MCF 10A (cell line): ENCODE data around the gene TIMMDC1. TPM values are rescaled to one million over a fixed set of nuclear protein-coding genes. Genes with fewer than 3 reads are reported as not detected.

Experiments
- BruUV-seq: library from RNA; stranded (reverse); fragments of 400-500 nt; replicated peaks from 2 replicates; lab custom pipeline; 2021; lab: Mats Ljungman, UMichigan
- CTCF ChIA-PET: fragments of 300-600 bp; sonication (Branson Sonifier 250); formaldehyde crosslinking; extraction: SDS; loops from one replicate; lab custom pipeline; 2021; ENCODE audit warnings: antibody characterized with exemption, inconsistent platforms; lab: Yijun Ruan, JAX
- POLR2A ChIA-PET: fragments of 300-600, 350-650 bp; sonication (Branson Sonifier 250); formaldehyde crosslinking; extraction: SDS; loops from one replicate; lab custom pipeline; 2020; ENCODE audit warnings: antibody characterized with exemption, inconsistent platforms; lab: Yijun Ruan, JAX
- DNase-seq: peaks from one replicate; pipeline ENCODE4 v3.0.0-alpha.2; 2018; ENCODE audit not compliant: unreplicated experiment
- H3K27ac Mint-ChIP-seq: one replicate; pipeline ENCODE4 v1.8.0; 2022; ENCODE audit warnings: mild to moderate bottlenecking, low read depth, mixed read lengths; ENCODE audit not compliant: unreplicated experiment
- H3K27me3 Mint-ChIP-seq: one replicate; pipeline ENCODE4 v1.8.0; 2022; ENCODE audit warnings: mixed read lengths; ENCODE audit not compliant: insufficient read depth, unreplicated experiment
- H3K36me3 Mint-ChIP-seq: one replicate; pipeline ENCODE4 v1.8.0; 2022; ENCODE audit warnings: mild to moderate bottlenecking, moderate library complexity, mixed read lengths; ENCODE audit not compliant: insufficient read depth, unreplicated experiment
- H3K4me1 Mint-ChIP-seq: one replicate; pipeline ENCODE4 v1.8.0; 2022; ENCODE audit warnings: mixed read lengths; ENCODE audit not compliant: insufficient read depth, unreplicated experiment
- H3K4me3 Mint-ChIP-seq: one replicate; pipeline ENCODE4 v1.8.0; 2022; ENCODE audit warnings: mild to moderate bottlenecking, moderate library complexity, mixed read lengths; ENCODE audit not compliant: unreplicated experiment
- H3K9me3 Mint-ChIP-seq: one replicate; pipeline ENCODE4 v1.8.0; 2022; ENCODE audit warnings: mixed read lengths; ENCODE audit not compliant: unreplicated experiment
- intact Hi-C: fragments of 100-400 bp; cut with micrococcal nuclease; formaldehyde crosslinking; loops from 2 replicates; pipeline ENCODE4 v1.14.1; 2022
- total RNA-seq: library from RNA; stranded (reverse); gene quantifications from 2 replicates; pipeline ENCODE4 v1.2.3, GENCODE V29; 2022
- TF ChIP-seq, protein P1 (sequence below): fragments of 200-600 bp; IDR thresholded peaks from one replicate; pipeline ENCODE4 v1.8.0; 2022; ENCODE audit warnings: antibody characterized with exemption, mild to moderate bottlenecking; ENCODE audit not compliant: unreplicated experiment

The TIMMDC1 gene
- total RNA-seq, 1 experiment from 2014 or later: 113 TPM

DNA sequence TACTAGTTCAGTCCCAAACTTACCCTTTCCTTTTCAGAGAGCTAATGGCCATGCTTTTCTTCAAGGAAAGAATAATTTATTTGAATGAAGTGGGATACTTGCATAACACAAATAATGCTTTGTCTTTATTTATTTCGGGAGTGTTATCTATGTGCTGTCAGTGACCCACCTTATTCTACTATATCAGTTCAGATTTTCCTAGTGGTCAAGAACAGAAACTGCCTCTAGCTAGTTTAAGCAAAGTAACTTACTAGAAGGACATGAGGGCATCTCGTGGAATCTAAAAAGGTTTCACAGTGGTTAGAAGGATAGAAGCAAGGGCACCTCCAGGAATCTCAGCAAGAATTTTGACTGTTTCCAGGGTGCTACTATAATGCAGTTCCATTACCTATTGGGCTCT lies 3.8 kb upstream of the TIMMDC1 start:
- POLR2A ChIA-PET: interaction anchor here (1.2 to 1.4 kb wide), 4 partner anchors 10 to 31 kb away, joined by 4 to 5 read pairs (median 4); partner anchors contain the start of genes POGLUT1 and TMEM39A
- no peak overlapping the region for H3K4me3 Mint-ChIP-seq
- TF ChIP-seq, protein P1, sequence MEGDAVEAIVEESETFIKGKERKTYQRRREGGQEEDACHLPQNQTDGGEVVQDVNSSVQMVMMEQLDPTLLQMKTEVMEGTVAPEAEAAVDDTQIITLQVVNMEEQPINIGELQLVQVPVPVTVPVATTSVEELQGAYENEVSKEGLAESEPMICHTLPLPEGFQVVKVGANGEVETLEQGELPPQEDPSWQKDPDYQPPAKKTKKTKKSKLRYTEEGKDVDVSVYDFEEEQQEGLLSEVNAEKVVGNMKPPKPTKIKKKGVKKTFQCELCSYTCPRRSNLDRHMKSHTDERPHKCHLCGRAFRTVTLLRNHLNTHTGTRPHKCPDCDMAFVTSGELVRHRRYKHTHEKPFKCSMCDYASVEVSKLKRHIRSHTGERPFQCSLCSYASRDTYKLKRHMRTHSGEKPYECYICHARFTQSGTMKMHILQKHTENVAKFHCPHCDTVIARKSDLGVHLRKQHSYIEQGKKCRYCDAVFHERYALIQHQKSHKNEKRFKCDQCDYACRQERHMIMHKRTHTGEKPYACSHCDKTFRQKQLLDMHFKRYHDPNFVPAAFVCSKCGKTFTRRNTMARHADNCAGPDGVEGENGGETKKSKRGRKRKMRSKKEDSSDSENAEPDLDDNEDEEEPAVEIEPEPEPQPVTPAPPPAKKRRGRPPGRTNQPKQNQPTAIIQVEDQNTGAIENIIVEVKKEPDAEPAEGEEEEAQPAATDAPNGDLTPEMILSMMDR: no peak
- DNase-seq: no peak
- peaks cover 5% of the 10 kb centered on the region for H3K4me1 Mint-ChIP-seq
- no TSS peak for BruUV-seq
- CTCF ChIA-PET: interaction anchor here (0.6 to 1.2 kb wide), 5 partner anchors 15 to 253 kb away, joined by 3 to 4 read pairs (median 3); no protein-coding TSS in a partner anchor
- H3K27ac Mint-ChIP-seq: no peak overlapping the region
- no peaks in the 10 kb centered on the region for H3K9me3 Mint-ChIP-seq
- H3K36me3 Mint-ChIP-seq: peaks cover 40% of the 10 kb centered on the region
- intact Hi-C loops: loop anchor here (10.0 kb wide), 1 partner anchor 180 kb away; the partner anchor contains the start of gene COX17
- H3K27me3 Mint-ChIP-seq: no peaks in the 10 kb centered on the region

DNA sequence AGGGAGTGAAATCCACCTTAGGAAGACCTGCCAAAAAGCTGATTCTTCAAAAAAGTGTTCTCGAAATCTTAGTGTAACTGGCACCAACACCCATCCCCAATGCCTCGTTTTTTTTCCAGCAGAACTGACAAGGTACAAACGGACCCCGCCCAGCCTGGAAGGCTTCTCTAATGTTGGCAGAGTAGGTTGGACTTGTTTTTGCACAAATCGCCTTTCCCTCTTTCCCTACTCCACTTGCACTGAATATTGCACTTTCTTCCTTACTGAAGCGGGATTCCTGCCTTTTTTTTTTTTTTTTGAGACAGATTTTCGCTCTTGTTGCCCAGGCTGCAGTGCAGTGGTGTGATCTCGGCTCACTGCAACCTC lies 544 bp upstream of the TIMMDC1 start:
- DNase-seq: peak; percentile 42
- ChIA-PET POLR2A (interaction anchor here (0.6 to 6.0 kb wide), 21 partner anchors 9 to 852 kb away, joined by 3 to 118 read pairs (median 9); partner anchors contain the start of genes COX17, GSK3B, LRRC58 and POGLUT1), CTCF (interaction anchor here (0.9 to 2.5 kb wide), 5 partner anchors 9 to 183 kb away, joined by 3 to 13 read pairs (median 4); partner anchors contain the start of gene POGLUT1)
- Mint-ChIP-seq H3K4me3 (peak overlapping the region; percentile 99), H3K4me1 (peaks cover 16% of the 10 kb centered on the region), H3K36me3 (peaks cover 15% of the 10 kb centered on the region), H3K27ac (peak overlapping the region; percentile 98), H3K9me3 (no peaks in the 10 kb centered on the region), H3K27me3 (no peaks in the 10 kb centered on the region)
- TSS peak; percentile 87 for BruUV-seq
- TF ChIP-seq, protein P1: no peak
- intact Hi-C loops: loop anchor here (2.0 to 10.0 kb wide), 2 partner anchors 35 to 177 kb away; partner anchors contain the start of genes COX17 and TMEM39A

DNA sequence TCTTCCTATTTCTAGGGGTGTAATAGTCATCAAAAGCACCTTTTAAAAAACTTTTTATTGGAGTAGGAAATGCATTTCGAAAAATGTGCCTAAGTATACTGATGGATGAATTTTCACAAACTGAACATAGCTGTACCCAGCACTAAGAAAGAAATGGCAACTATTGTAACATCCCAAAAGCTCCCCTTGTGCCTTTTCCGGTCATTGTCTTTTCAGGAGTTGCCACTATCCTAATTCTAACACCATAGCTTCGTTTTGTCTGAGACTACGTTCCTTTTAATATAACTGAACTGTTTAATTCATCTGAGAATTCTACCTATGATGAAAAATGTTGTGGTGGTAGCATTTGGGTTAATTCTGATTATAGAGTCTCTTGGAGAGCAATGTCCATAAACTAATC lies 1.9 kb downstream of the TIMMDC1 start:
- no peak for DNase-seq
- H3K9me3 Mint-ChIP-seq: no peaks in the 10 kb centered on the region
- CTCF ChIA-PET: interaction anchor here (0.7 kb wide), 2 partner anchors 181 to 190 kb away, joined by 3 read pairs; no protein-coding TSS in a partner anchor
- POLR2A ChIA-PET: interaction anchor here (1.3 to 6.0 kb wide), 6 partner anchors 14 to 849 kb away, joined by 4 to 118 read pairs (median 10); partner anchors contain the start of genes COX17, LRRC58, POGLUT1 and TMEM39A
- TF ChIP-seq, protein P1: no peak
- H3K27ac Mint-ChIP-seq: peak overlapping the region; percentile 28
- no TSS peak for BruUV-seq
- peaks cover 16% of the 10 kb centered on the region for H3K4me1 Mint-ChIP-seq
- peak overlapping the region; percentile 99 for H3K4me3 Mint-ChIP-seq
- H3K27me3 Mint-ChIP-seq: no peaks in the 10 kb centered on the region
- H3K36me3 Mint-ChIP-seq: peaks cover 30% of the 10 kb centered on the region
- intact Hi-C loops: no loop called here

DNA sequence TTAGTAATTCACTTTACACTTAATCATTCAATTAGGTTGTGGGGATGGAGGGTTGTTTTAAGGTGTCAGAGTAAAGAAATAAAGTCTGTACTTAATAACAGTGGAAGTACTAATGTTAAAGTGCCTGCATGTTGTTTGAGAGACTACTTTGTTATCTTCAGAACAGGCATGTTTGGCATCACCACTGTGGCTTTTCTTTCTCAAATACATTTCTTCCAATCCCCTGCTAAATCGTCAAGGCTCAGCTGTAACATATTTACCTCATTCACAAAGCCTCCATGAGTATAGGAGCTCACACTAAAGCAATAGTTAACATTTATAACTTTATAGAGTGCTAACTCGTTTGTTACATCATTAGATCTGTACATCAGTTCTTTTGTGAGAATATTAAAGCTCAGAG lies 2.6 kb downstream of the TIMMDC1 start:
- intact Hi-C loops: no loop called here
- Mint-ChIP-seq H3K27ac (peak overlapping the region; percentile 28), H3K4me3 (peak overlapping the region; percentile 99), H3K36me3 (peaks cover 36% of the 10 kb centered on the region), H3K4me1 (peaks cover 16% of the 10 kb centered on the region), H3K27me3 (no peaks in the 10 kb centered on the region), H3K9me3 (no peaks in the 10 kb centered on the region)
- TF ChIP-seq, protein P1: no peak
- BruUV-seq: no TSS peak
- no peak for DNase-seq
- ChIA-PET CTCF (interaction anchor here (0.5 to 0.9 kb wide), 3 partner anchors 11 to 254 kb away, joined by 3 read pairs; no protein-coding TSS in a partner anchor), POLR2A (interaction anchor here (1.3 to 6.0 kb wide), 4 partner anchors 17 to 176 kb away, joined by 4 to 118 read pairs (median 35); partner anchors contain the start of genes COX17, POGLUT1 and TMEM39A)
